Caco-2 (cell line): ENCODE measurements around the gene DHX57. TPM values are rescaled to one million over a fixed set of nuclear protein-coding genes. Genes with fewer than 3 reads are reported as not detected.
"Not testable (repeated sequence)": the region's sequence is repeated elsewhere in the genome, so short reads cannot be mapped to it uniquely, and the experiment has no call there.

Experiments used
- BruUV-seq: library from RNA; stranded (reverse); fragments of 400-500 nt; replicated peaks from 2 replicates; lab custom pipeline; 2021; lab: Mats Ljungman, UMichigan
- CTCF ChIA-PET: fragments of 300-600 bp; sonication (Branson Sonifier 250); formaldehyde crosslinking; loops from one replicate; lab custom pipeline; 2022; ENCODE audit warnings: antibody characterized with exemption; lab: Charles Lee
- POLR2A ChIA-PET: fragments of 300-600 bp; sonication (Branson Sonifier 250); formaldehyde crosslinking; loops from one replicate; lab custom pipeline; 2022; ENCODE audit warnings: antibody characterized with exemption; lab: Charles Lee
- DNase-seq, 2 experiments: peaks; one replicate each; pipeline versions ENCODE4 v3.0.0 to v3.0.0-alpha.2; 2020 to 2022
- H3K27me3 ChIP-seq: replicated peaks from 2 replicates; pipeline ENCODE4 v1.6.0; 2011; ENCODE audit warnings: low read length; ENCODE audit not compliant: control insufficient read depth, insufficient read depth
- H3K36me3 ChIP-seq: 2 replicates; pipeline ENCODE4 v1.5.1; 2011; ENCODE audit warnings: low read length; ENCODE audit not compliant: control insufficient read depth, insufficient read depth
- H3K4me1 ChIP-seq: fragments of 250-450 bp; sonication (Bioruptor Pico); 2 replicates; pipeline ENCODE4 v1.5.1; 2020; ENCODE audit warnings: mild to moderate bottlenecking
- H3K4me3 ChIP-seq: 2 replicates; pipeline ENCODE4 v1.5.1; 2011; ENCODE audit warnings: low read depth, mild to moderate bottlenecking, control low read depth, low read length
- H3K9me3 ChIP-seq: fragments of 250-450 bp; sonication (Bioruptor Pico); 2 replicates; pipeline ENCODE4 v1.5.1; 2020; ENCODE audit warnings: mild to moderate bottlenecking, moderate library complexity
- H3K27ac Mint-ChIP-seq: one replicate; pipeline ENCODE4 v1.8.0; 2022; ENCODE audit warnings: mixed read lengths; ENCODE audit not compliant: unreplicated experiment
- H3K27me3 Mint-ChIP-seq: one replicate; pipeline ENCODE4 v1.8.0; 2022; ENCODE audit warnings: mixed read lengths; ENCODE audit not compliant: insufficient read depth, unreplicated experiment
- H3K36me3 Mint-ChIP-seq: one replicate; pipeline ENCODE4 v1.8.0; 2022; ENCODE audit warnings: mild to moderate bottlenecking, mixed read lengths; ENCODE audit not compliant: insufficient read depth, unreplicated experiment
- H3K4me1 Mint-ChIP-seq: one replicate; pipeline ENCODE4 v1.8.0; 2022; ENCODE audit warnings: low read depth, mixed read lengths; ENCODE audit not compliant: unreplicated experiment
- H3K4me3 Mint-ChIP-seq: one replicate; pipeline ENCODE4 v1.8.0; 2022; ENCODE audit warnings: mild to moderate bottlenecking, moderate library complexity, mixed read lengths; ENCODE audit not compliant: unreplicated experiment
- H3K9me3 Mint-ChIP-seq: one replicate; pipeline ENCODE4 v1.8.0; 2022; ENCODE audit warnings: mixed read lengths; ENCODE audit not compliant: unreplicated experiment
- intact Hi-C: fragments of 100-400 bp; cut with micrococcal nuclease; formaldehyde crosslinking; loops from one replicate; pipeline ENCODE4 v1.10.0; 2022; ENCODE audit not compliant: unreplicated experiment
- total RNA-seq: library from RNA; stranded (reverse); gene quantifications from 2 replicates; pipeline ENCODE4 v1.2.3, GENCODE V29; 2022
- TF ChIP-seq, protein P1 (sequence below), 2 experiments: fragments of 200-600 bp in 1 of 2; IDR thresholded peaks; 1 replicate in 1 of 2; 2 replicates in 1 of 2; pipeline versions ENCODE4 v1.5.1 to v1.8.0; 2011 to 2022; ENCODE audit warnings: antibody characterized with exemption in 1 of 2, control low read depth in 1 of 2, inconsistent platforms in 1 of 2, low read depth in 1 of 2, low read length in 1 of 2, mild to moderate bottlenecking in 1 of 2, moderate library complexity in 1 of 2; ENCODE audit not compliant: insufficient read depth in 1 of 2, severe bottlenecking in 1 of 2, unreplicated experiment in 1 of 2

Gene DHX57
- total RNA-seq, 1 experiment from 2014 or later, result 20.6 TPM

DNA sequence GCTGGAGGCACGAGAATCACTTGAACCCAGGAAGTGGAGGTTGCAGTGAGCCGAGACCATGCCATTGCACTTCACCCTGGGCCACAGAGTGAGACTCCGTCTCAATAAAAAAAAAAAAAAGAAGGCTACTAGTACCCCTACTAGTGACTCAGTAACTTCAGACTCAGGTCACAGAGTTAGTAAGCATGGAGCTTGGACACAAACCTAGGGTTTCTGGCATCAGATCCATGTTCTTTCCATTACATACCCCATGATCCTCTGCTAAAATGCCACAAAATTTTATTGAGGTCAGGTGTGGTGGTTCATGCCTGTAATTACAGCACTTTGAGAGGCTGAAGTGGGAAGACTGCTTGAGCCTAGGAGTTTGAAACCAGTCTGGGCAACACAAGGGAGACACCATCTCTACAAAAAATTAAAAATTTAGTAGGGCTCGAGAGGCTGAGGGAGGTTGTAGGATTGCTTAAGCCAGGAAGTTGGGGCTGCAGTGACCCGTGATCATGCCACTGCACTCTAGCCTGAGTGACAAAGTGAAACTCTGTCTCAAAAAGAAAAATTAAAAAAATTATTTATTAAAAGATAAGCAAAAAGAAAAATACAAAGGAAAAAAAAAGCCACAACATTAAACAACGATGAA lies 45.1 kb downstream of the DHX57 start:
- no peak overlapping the region for H3K27ac Mint-ChIP-seq
- H3K4me3 Mint-ChIP-seq, result no peak overlapping the region
- POLR2A ChIA-PET, result no interaction called here
- no peaks in the 10 kb centered on the region for H3K9me3 ChIP-seq
- H3K4me3 ChIP-seq, result no peak overlapping the region
- CTCF ChIA-PET, result interaction anchor here (0.5 to 0.6 kb wide), 2 partner anchors 62 to 132 kb away, joined by 3 to 5 read pairs; no protein-coding TSS in a partner anchor
- no TSS peak for BruUV-seq
- no peaks in the 10 kb centered on the region for H3K27me3 ChIP-seq
- intact Hi-C loops, result loop anchor here (10.0 kb wide), 1 partner anchor 296 kb away; no protein-coding TSS in a partner anchor
- H3K27me3 Mint-ChIP-seq, result no peaks in the 10 kb centered on the region
- no peak for DNase-seq
- peaks cover 5% of the 10 kb centered on the region for H3K36me3 Mint-ChIP-seq
- peaks cover 6% of the 10 kb centered on the region for H3K4me1 Mint-ChIP-seq
- H3K4me1 ChIP-seq, result peaks cover 8% of the 10 kb centered on the region; the same call in 1 of the 2 replicates
- no peaks in the 10 kb centered on the region for H3K9me3 Mint-ChIP-seq
- no peaks in the 10 kb centered on the region for H3K36me3 ChIP-seq
- TF ChIP-seq, protein P1, sequence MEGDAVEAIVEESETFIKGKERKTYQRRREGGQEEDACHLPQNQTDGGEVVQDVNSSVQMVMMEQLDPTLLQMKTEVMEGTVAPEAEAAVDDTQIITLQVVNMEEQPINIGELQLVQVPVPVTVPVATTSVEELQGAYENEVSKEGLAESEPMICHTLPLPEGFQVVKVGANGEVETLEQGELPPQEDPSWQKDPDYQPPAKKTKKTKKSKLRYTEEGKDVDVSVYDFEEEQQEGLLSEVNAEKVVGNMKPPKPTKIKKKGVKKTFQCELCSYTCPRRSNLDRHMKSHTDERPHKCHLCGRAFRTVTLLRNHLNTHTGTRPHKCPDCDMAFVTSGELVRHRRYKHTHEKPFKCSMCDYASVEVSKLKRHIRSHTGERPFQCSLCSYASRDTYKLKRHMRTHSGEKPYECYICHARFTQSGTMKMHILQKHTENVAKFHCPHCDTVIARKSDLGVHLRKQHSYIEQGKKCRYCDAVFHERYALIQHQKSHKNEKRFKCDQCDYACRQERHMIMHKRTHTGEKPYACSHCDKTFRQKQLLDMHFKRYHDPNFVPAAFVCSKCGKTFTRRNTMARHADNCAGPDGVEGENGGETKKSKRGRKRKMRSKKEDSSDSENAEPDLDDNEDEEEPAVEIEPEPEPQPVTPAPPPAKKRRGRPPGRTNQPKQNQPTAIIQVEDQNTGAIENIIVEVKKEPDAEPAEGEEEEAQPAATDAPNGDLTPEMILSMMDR (IDR thresholded peaks at IDR 0.05; ENCODE audit: insufficient read depth in 1 of 2, low read depth in 1 of 2, low read length in 1 of 2, severe bottlenecking in 1 of 2, unreplicated experiment in 1 of 2), result no peak

DNA sequence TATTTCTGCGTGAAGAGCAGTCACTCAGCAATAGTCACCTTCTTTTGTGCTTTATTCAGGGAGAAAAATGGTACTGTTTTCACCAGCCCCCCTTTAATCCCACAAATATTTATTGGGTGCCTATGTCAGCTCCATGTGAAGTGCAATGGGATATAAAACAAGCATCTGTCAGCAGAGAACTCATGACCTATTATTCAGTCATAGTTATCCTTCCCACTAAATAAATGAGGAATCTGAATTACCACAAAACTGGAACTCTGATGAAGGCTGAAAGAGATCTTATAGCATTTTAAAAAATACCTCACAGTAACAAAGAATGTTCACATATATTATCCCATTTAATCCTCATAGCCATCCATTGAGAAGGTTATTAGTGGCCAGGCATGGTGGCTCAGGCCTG lies 45.8 kb downstream of the DHX57 start:
- BruUV-seq, result no TSS peak
- no peaks in the 10 kb centered on the region for H3K36me3 ChIP-seq

DNA sequence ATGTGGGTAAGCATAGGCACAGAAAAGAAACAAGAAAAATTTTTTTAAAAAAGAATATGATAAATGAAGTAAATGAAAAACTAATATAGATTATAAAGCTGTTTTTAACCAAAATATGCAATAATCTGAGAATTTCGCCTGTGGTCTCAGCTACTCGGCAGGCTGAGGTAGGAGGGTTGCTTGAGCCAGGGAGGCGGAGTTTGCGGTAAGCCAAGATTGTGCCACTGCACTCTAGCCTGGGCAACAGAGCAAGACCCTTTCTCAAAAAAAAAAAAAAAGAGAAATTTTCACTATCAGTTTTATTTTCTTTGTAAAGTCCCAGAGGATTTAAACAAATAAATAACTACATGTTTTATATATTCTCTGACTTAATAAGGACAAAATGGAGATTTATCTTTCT lies 47.3 kb downstream of the DHX57 start:
- H3K36me3 Mint-ChIP-seq, result peaks cover 9% of the 10 kb centered on the region
- TF ChIP-seq, protein P1 (IDR thresholded peaks at IDR 0.05; ENCODE audit: insufficient read depth in 1 of 2, low read depth in 1 of 2, low read length in 1 of 2, severe bottlenecking in 1 of 2, unreplicated experiment in 1 of 2), result no peak

More for the DNA sequence above, 45.8 kb downstream of the DHX57 start:
- Histone ChIP-seq H3K9me3 (no peaks in the 10 kb centered on the region), H3K27me3 (no peaks in the 10 kb centered on the region), H3K4me1 (peaks cover 8% of the 10 kb centered on the region; the same call in 1 of the 2 replicates), H3K4me3 (no peak overlapping the region)
- Mint-ChIP-seq H3K9me3 (no peaks in the 10 kb centered on the region), H3K36me3 (peaks cover 5% of the 10 kb centered on the region), H3K27me3 (no peaks in the 10 kb centered on the region), H3K27ac (no peak overlapping the region), H3K4me3 (no peak overlapping the region), H3K4me1 (peaks cover 6% of the 10 kb centered on the region)
- POLR2A ChIA-PET, result no interaction called here
- CTCF ChIA-PET, result no interaction called here
- TF ChIP-seq, protein P1 (IDR thresholded peaks at IDR 0.05; ENCODE audit: insufficient read depth in 1 of 2, low read depth in 1 of 2, low read length in 1 of 2, severe bottlenecking in 1 of 2, unreplicated experiment in 1 of 2), result no peak
- intact Hi-C loops, result loop anchor here (10.0 kb wide), 1 partner anchor 295 kb away; no protein-coding TSS in a partner anchor
- DNase-seq, result no peak

DNA sequence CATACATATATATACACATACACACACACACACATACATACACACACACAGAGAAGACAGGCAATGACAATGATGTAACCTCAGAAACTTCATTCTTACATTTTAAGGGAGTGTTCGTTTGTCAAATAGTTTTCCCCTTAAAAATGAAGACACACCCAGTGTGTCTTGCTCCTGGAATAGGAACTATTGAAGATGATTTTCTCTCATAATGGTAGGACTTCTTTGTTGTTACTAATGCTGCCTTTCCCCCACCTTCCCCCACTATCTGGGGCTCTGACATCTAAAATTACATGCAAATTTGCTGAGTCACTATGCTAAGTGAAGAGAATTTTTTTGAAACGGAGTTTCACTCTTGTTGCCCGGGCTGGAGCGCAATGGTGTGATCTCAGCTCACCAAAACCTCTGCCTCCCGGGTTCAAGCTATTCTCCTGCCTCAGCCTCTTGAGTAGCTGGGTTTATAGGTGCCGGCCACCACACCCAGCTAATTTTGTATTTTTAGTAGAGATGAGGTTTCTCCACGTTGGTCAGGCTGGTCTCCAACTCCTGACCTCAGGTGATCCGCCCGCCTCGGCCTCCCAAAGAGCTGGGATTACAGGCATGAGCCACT lies 48.1 kb downstream of the DHX57 start:
- H3K9me3 Mint-ChIP-seq, BruUV-seq, H3K9me3 ChIP-seq, POLR2A ChIA-PET, H3K4me3 ChIP-seq, H3K27me3 Mint-ChIP-seq, H3K4me1 ChIP-seq, H3K4me1 Mint-ChIP-seq, H3K27me3 ChIP-seq, H3K4me3 Mint-ChIP-seq, H3K36me3 ChIP-seq, intact Hi-C loops: not testable (repeated sequence)
- Mint-ChIP-seq H3K36me3 (peaks cover 17% of the 10 kb centered on the region), H3K27ac (peak overlapping the region; percentile 59)
- DNase-seq, result peak in 1 of 2 experiments; percentile 10
- CTCF ChIA-PET, result interaction anchor here (0.5 kb wide), 1 partner anchor 130 kb away, joined by 3 read pairs; no protein-coding TSS in a partner anchor

More for the DNA sequence above, 47.3 kb downstream of the DHX57 start:
- no TSS peak for BruUV-seq
- CTCF ChIA-PET, result no interaction called here
- no peak overlapping the region for H3K4me3 Mint-ChIP-seq
- no peak for DNase-seq
- Histone ChIP-seq H3K27me3 (no peaks in the 10 kb centered on the region), H3K4me1 (peaks cover 8% of the 10 kb centered on the region; the same call in 1 of the 2 replicates), H3K36me3 (no peaks in the 10 kb centered on the region), H3K4me3 (no peak overlapping the region), H3K9me3 (no peaks in the 10 kb centered on the region)
- H3K27me3 Mint-ChIP-seq, result no peaks in the 10 kb centered on the region
- POLR2A ChIA-PET, result interaction anchor here (0.6 kb wide), 1 partner anchor 447 kb away, joined by 3 read pairs; no protein-coding TSS in a partner anchor
- intact Hi-C loops, result no loop called here
- no peak overlapping the region for H3K27ac Mint-ChIP-seq
- peaks cover 6% of the 10 kb centered on the region for H3K4me1 Mint-ChIP-seq
- H3K9me3 Mint-ChIP-seq, result no peaks in the 10 kb centered on the region
